Camera-type eye (tissue), 1 donor: ENCODE measurements around the gene TEX9. TPM values are rescaled to one million over a fixed set of nuclear protein-coding genes. Genes with fewer than 3 reads are reported as not detected.

Source experiments
- total RNA-seq: library from RNA; depleted of rRNA; stranded (reverse); fragments of >200 nt; gene quantifications from one replicate; pipeline ENCODE4 v1.2.3, GENCODE V29; 2014

Gene TEX9
- 43.3 TPM for total RNA-seq

GRCh38 chr15:56365075-56365711, at the start of gene TEX9:
Gene TEX9, plus strand, starts transcription at chr15:56365426. Its CDS starts 25 bp downstream, at chr15:56365451.

GRCh38 chr15:56464893-56465520, 99.8 kb downstream of the TEX9 start, which contains the start of gene MNS1:
Gene MNS1, minus strand, starts transcription at chr15:56465137. Its CDS starts 165 bp downstream, at chr15:56464972.

Other genes starting within 250 kb of the TEX9 start
- 29.2 TPM for gene RFX7, start 121.5 kb upstream of the TEX9 start, total RNA-seq
- 7.8 TPM for gene MNS1, start 99.7 kb downstream of the TEX9 start, total RNA-seq